ENCODE measurements around the gene NOL12.

- TF ChIP-seq CTCF (IDR thresholded peaks at IDR 0.05) (no peak), POLR2A (IDR thresholded peaks at IDR 0.05) (peak; percentile 46), POLR2AphosphoS5 (IDR thresholded peaks at IDR 0.05) (peak; percentile 83)
Measured at GRCh38 chr22:37676736-37677492, 9.2 kb upstream of the NOL12 start.
